ENCODE measurements around the gene ANKDD1A. TPM values are rescaled to one million over a fixed set of nuclear protein-coding genes. Genes with fewer than 3 reads are reported as not detected.

ANKDD1A gene
- total RNA-seq, 1 experiment from 2014 or later: 6.8 TPM

GRCh38 chr15:64961013-64961412 lies 49.3 kb downstream of the ANKDD1A start:
- Histone ChIP-seq H3K9me3 (ENCODE audit: control insufficient read depth, insufficient read depth, low read depth, low read length) (no peaks in the 10 kb centered on the region), H3K4me1 (ENCODE audit: control insufficient read depth, insufficient read depth, low read length) (no peaks in the 10 kb centered on the region), H3K27ac (ENCODE audit: low read length) (no peak overlapping the region), H3K4me3 (ENCODE audit: low read depth in 2 of 2, low read length in 2 of 2) (no peak overlapping the region), H3K27me3 (ENCODE audit: control insufficient read depth, insufficient read depth, low read length) (no peaks in the 10 kb centered on the region), H3K36me3 (ENCODE audit: control insufficient read depth, insufficient read depth, low read length) (peaks cover 23% of the 10 kb centered on the region)
- DNase-seq (ENCODE audit: low read depth, low spot score) (no peak), ATAC-seq (no peak)
- TF ChIP-seq POLR2AphosphoS5 (IDR thresholded peaks at IDR 0.05; ENCODE audit: low read depth, low read length) (no peak), CTCF (IDR thresholded peaks at IDR 0.05) (no peak), TCF7L2 (IDR thresholded peaks at IDR 0.05; ENCODE audit: low read depth, low read length) (no peak), REST (IDR thresholded peaks at IDR 0.05; ENCODE audit: insufficient read depth in 1 of 2, low read depth in 2 of 2, low read length in 1 of 2) (no peak), SIN3A (IDR thresholded peaks at IDR 0.05; ENCODE audit: borderline replicate concordance, insufficient read depth, low read depth, low read length) (no peak)
- intact Hi-C loops (cut with micrococcal nuclease; ENCODE audit: unreplicated experiment) (no loop called here), in situ Hi-C loops (cut with HindIII; ENCODE audit: low pct_unique_long_range_greater_than_20kb, low sequenced_read_pairs) (no loop called here)
- ChIA-PET POLR2A (no interaction called here), CTCF (no interaction called here)
- no TSS peak for BruUV-seq (replicated peaks)

GRCh38 chr15:64969401-64969800 lies 57.7 kb downstream of the ANKDD1A start:
- TF ChIP-seq REST (IDR thresholded peaks at IDR 0.05; ENCODE audit: insufficient read depth in 1 of 2, low read depth in 2 of 2, low read length in 1 of 2) (no peak), POLR2AphosphoS5 (IDR thresholded peaks at IDR 0.05; ENCODE audit: low read depth, low read length) (no peak), TCF7L2 (IDR thresholded peaks at IDR 0.05; ENCODE audit: low read depth, low read length) (no peak), SIN3A (IDR thresholded peaks at IDR 0.05; ENCODE audit: borderline replicate concordance, insufficient read depth, low read depth, low read length) (no peak), CTCF (IDR thresholded peaks at IDR 0.05) (no peak)
- POLR2A ChIA-PET: no interaction called here
- no peak for DNase-seq (ENCODE audit: low read depth, low spot score)
- Histone ChIP-seq H3K4me3 (ENCODE audit: low read depth in 2 of 2, low read length in 2 of 2) (no peak overlapping the region), H3K9me3 (ENCODE audit: control insufficient read depth, insufficient read depth, low read depth, low read length) (no peaks in the 10 kb centered on the region), H3K4me1 (ENCODE audit: control insufficient read depth, insufficient read depth, low read length) (no peaks in the 10 kb centered on the region), H3K36me3 (ENCODE audit: control insufficient read depth, insufficient read depth, low read length) (peaks cover 20% of the 10 kb centered on the region; the same call in 1 of the 2 replicates), H3K27ac (ENCODE audit: low read length) (no peak overlapping the region), H3K27me3 (ENCODE audit: control insufficient read depth, insufficient read depth, low read length) (no peaks in the 10 kb centered on the region)
- no TSS peak for BruUV-seq (replicated peaks)
- in situ Hi-C loops (cut with HindIII; ENCODE audit: low pct_unique_long_range_greater_than_20kb, low sequenced_read_pairs): no loop called here
- ATAC-seq: no peak
- intact Hi-C loops (cut with micrococcal nuclease; ENCODE audit: unreplicated experiment): no loop called here
- CTCF ChIA-PET: no interaction called here

Measured in Panc1 (cell line).